ENCODE results near the gene CARD19. TPM values are rescaled to one million over a fixed set of nuclear protein-coding genes. Genes with fewer than 3 reads are reported as not detected.
A peak's percentile ranks its signal among the peaks of the same experiment; 100 is the strongest.

The CARD19 gene
- total and polyA plus RNA-seq, 5 experiments from 2014 or later = 56.3 to 71.2 (median 62.9) TPM

- H3K4me1 Mint-ChIP-seq = peaks cover 42 to 80% (median 77%) of the 10 kb centered on the region in 4 donors
- no peaks in the 10 kb centered on the region for H3K9me3 Mint-ChIP-seq
- POLR2A ChIA-PET = interaction anchor here (0.5 to 23.1 kb wide), 10 partner anchors 8 to 91 kb away, joined by 3 to 608 read pairs (median 4); partner anchors contain the start of gene CARD19
- H3K27ac Mint-ChIP-seq = peak overlapping the region; percentile 89 to 96 (median 92)
- H3K4me3 Mint-ChIP-seq = peak overlapping the region; percentile 72 to 89 (median 84)
- no peaks in the 10 kb centered on the region for H3K36me3 Mint-ChIP-seq
- peak in 3 of 10 donors; percentile 22 to 61 (median 33) for DNase-seq
- ATAC-seq = peak; percentile 32 to 40
- no peaks in the 10 kb centered on the region for H3K27me3 Mint-ChIP-seq
These were observed 38.2 kb upstream of the CARD19 start for GRCh38 chr9:93057703-93058354.

DNA sequence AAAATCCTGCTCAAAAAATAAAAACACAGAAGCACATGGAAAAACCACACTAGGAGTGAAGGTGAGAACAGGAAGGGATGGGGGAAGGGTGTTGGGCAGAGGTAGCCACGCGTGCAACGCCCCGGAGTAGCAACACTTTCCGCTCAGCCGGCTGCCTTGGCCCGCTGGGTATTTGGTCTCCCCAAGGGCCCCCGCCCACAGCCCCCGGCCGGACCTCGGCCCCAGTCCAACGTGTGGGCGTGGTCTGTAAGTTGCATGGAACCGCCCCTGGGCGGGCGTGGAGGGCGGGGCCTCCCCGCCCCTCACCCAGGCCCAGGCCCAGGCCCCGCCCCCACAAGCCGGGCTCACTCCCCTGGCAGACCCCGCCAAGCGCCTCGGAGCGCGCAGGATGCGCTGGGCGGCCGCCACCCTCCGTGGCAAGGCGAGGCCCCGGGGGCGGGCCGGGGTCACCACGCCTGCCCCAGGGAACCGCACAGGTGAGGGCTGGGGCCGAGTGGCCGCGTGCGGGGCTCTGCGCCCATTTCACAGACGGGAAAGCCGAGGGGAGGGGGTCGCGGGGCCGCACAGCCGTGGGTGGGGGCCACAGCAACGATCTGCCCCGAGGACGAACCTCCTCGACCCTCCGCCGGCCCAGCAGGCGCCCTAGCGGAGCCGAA lies 37.5 kb upstream of the CARD19 start, which contains the start of gene SUSD3:
Gene SUSD3 (plus strand): TSS at position 347 of the 656 bp plus-strand sequence. CDS start 42 bp downstream, at position 389.
- H3K36me3 Mint-ChIP-seq = no peaks in the 10 kb centered on the region
- H3K4me3 Mint-ChIP-seq = peak within 1 kb of the TSS; percentile 85 to 96 (median 92)
- H3K27ac Mint-ChIP-seq = peak within 1 kb of the TSS; percentile 93 to 100 (median 100)
- H3K4me1 Mint-ChIP-seq = peaks cover 37 to 80% (median 74%) of the 10 kb centered on the region in 4 donors
- DNase-seq = peak; percentile 57 to 80 (median 62)
- POLR2A ChIA-PET = interaction anchor here (0.5 to 23.1 kb wide), 15 partner anchors 8 to 92 kb away, joined by 3 to 608 read pairs (median 4); partner anchors contain the start of gene CARD19
- H3K9me3 Mint-ChIP-seq = no peaks in the 10 kb centered on the region
- ATAC-seq = peak; percentile 57 to 63
- H3K27me3 Mint-ChIP-seq = no peaks in the 10 kb centered on the region

DNA sequence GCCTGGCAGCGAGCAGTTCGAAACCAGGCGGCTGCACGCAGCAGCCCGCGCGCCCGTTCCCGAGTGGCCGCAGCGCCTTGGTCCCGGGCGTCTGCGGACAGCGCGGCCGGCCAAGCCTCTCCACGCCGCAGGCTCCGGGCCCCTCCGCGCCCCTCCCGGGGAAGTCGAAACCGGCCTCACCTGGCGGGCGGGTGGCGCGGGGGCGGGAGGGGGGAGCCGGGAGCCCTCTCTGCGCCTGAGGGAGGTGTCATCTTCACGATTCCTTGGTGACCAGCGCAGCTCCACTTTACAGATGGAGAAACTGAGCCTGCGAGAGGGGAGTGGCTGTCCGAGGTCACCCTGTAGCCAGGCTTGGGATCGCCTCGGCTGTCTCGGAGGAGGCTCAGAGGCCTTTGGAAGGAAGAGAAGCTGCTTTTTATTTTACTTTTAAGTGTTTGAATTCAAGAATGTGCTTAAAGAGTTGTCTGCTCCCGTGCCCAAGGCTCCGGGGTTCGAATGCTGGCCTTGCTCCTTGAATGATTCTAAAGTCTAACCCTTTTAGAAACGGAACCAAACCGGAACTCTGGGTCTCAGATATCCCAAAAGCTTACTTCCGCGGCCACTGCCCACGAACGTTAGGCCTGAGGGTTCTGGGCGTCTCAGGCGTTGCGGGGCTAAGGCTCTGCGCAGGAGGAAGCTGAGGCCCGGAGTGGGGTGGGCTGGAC lies 36.9 kb upstream of the CARD19 start:
- peaks cover 37 to 80% (median 73%) of the 10 kb centered on the region in 4 donors for H3K4me1 Mint-ChIP-seq
- H3K27me3 Mint-ChIP-seq = no peaks in the 10 kb centered on the region
- no peaks in the 10 kb centered on the region for H3K9me3 Mint-ChIP-seq
- ATAC-seq (peak; percentile 14 to 18), DNase-seq (peak in 4 of 10 donors; percentile 38 to 61 (median 42))
- H3K4me3 Mint-ChIP-seq = peak overlapping the region; percentile 85 to 96 (median 92)
- H3K36me3 Mint-ChIP-seq = no peaks in the 10 kb centered on the region
- POLR2A ChIA-PET = interaction anchor here (0.8 to 23.1 kb wide), 20 partner anchors 8 to 111 kb away, joined by 3 to 608 read pairs (median 5); partner anchors contain the start of gene CARD19
- H3K27ac Mint-ChIP-seq = peak overlapping the region; percentile 93 to 100 (median 100)

DNA sequence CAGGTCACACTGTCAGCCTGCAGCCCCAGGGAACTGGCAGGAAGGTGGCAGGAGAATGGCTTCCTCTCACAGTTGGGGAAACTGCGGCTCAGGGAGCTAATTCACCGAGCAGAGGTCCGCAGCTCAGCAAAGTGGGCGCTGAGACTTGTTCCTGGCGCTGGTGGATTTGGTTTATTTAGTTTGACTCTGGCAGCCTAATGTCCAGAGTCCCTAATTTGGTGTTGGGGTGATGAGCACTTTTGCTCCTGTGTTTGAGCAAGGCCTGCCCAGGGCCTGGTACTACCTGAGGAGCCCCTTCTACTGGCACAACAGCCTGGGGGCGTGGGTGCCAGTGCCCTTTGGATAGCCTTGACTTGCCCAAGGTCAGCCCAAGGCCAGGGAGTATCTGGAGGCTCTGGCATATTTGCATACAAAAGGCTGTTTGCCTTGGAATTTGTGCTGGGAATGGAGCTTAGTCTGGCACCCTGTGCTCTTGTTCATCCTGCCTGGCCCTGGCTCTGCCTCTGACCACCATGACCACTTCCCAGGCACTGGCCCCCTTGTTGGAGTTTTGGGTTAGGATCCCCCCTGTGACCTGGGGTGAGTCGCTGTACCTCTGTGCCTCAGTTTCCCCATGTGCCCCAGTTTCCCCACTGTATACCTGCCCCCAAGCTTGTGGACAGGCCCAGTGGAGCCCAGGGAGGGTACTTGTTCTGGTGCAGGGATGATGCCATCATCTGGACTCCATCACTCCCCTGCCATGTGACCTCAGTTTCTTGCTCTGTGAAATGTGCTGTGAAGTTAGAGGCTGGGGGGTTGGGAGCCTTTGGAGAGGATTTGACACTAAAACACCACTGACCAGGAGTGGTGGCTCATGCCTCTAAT lies 36.1 kb upstream of the CARD19 start:
- Mint-ChIP-seq H3K27me3 (no peaks in the 10 kb centered on the region), H3K4me1 (peaks cover 44 to 80% (median 76%) of the 10 kb centered on the region in 4 donors), H3K36me3 (peaks cover 0 to 5% (median 0%) of the 10 kb centered on the region in 3 donors), H3K27ac (peak overlapping the region; percentile 93 to 100 (median 100)), H3K4me3 (peak overlapping the region; percentile 85 to 96 (median 92)), H3K9me3 (no peaks in the 10 kb centered on the region)
- ATAC-seq = no peak
- peak in 1 of 10 donors; percentile 32 for DNase-seq
- POLR2A ChIA-PET = interaction anchor here (0.8 to 23.1 kb wide), 23 partner anchors 8 to 112 kb away, joined by 3 to 608 read pairs (median 4); partner anchors contain the start of gene CARD19

DNA sequence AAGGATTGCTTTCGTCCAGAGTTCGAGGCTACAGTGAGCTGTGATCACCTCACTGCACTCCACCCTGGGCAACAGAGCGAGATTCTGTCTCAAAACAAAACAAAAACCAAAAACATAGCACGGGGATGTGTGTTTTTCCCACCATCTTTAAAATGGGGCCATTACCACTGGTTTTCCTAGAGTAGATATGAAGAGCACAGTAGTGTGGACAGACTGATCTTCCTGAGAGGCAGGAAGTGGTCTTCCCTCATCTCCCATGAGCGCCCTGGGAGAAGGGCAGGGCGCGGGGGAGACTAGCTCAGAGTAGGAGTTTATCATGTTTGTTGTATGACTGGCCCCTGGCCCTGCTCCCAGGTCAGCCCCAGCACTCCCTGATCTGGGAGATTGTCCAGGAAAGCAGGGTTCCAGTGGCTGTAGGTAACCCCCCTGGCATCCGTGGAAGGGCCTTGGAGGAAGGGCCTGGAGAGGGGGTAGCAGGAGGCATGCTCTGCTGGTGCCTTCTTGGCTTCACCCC lies 35.2 kb upstream of the CARD19 start:
- Mint-ChIP-seq H3K4me1 (peaks cover 47 to 83% (median 78%) of the 10 kb centered on the region in 4 donors), H3K9me3 (no peaks in the 10 kb centered on the region), H3K4me3 (peak overlapping the region; percentile 85 to 96 (median 92)), H3K27me3 (no peaks in the 10 kb centered on the region), H3K27ac (peak overlapping the region; percentile 93 to 100 (median 100)), H3K36me3 (peaks cover 0 to 6% (median 0%) of the 10 kb centered on the region in 3 donors)
- peak in 1 of 10 donors; percentile 47 for DNase-seq
- POLR2A ChIA-PET = interaction anchor here (0.6 to 23.1 kb wide), 13 partner anchors 10 to 106 kb away, joined by 3 to 608 read pairs (median 10); partner anchors contain the start of gene CARD19
- ATAC-seq = no peak

DNA sequence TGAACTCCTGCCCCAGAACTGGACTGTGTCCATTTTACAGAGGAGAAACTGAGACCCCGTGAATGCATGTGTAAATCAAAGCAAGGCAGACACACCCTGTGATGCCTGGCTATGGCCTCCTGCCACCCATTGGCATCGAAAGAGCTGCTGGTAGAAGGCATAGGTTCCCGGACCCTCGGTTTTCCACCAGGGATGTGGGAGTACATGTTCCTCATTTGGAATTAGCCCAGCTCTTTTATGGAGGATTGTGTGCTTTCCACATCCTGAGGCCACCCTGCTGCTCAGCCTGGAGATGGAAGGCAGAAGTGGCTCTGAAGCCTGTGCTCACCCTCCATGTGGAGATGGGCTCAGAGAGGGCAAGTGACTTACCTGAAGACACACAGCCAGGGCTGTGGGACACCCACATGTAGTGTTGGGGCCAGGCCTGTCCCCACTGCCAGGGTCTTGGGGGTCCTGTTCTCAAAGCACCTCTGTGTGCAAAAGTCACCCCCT lies 34.7 kb upstream of the CARD19 start:
- no peaks in the 10 kb centered on the region for H3K27me3 Mint-ChIP-seq
- POLR2A ChIA-PET = interaction anchor here (0.6 to 23.1 kb wide), 16 partner anchors 8 to 108 kb away, joined by 3 to 608 read pairs (median 18); partner anchors contain the start of gene CARD19
- DNase-seq (peak in 1 of 10 donors; percentile 34), ATAC-seq (no peak)
- H3K4me1 Mint-ChIP-seq = peaks cover 46 to 84% (median 79%) of the 10 kb centered on the region in 4 donors
- H3K9me3 Mint-ChIP-seq = no peaks in the 10 kb centered on the region
- peaks cover 0 to 9% (median 0%) of the 10 kb centered on the region in 3 donors for H3K36me3 Mint-ChIP-seq
- H3K4me3 Mint-ChIP-seq = peak overlapping the region; percentile 85 to 96 (median 92)
- H3K27ac Mint-ChIP-seq = peak overlapping the region; percentile 93 to 100 (median 100)

DNA sequence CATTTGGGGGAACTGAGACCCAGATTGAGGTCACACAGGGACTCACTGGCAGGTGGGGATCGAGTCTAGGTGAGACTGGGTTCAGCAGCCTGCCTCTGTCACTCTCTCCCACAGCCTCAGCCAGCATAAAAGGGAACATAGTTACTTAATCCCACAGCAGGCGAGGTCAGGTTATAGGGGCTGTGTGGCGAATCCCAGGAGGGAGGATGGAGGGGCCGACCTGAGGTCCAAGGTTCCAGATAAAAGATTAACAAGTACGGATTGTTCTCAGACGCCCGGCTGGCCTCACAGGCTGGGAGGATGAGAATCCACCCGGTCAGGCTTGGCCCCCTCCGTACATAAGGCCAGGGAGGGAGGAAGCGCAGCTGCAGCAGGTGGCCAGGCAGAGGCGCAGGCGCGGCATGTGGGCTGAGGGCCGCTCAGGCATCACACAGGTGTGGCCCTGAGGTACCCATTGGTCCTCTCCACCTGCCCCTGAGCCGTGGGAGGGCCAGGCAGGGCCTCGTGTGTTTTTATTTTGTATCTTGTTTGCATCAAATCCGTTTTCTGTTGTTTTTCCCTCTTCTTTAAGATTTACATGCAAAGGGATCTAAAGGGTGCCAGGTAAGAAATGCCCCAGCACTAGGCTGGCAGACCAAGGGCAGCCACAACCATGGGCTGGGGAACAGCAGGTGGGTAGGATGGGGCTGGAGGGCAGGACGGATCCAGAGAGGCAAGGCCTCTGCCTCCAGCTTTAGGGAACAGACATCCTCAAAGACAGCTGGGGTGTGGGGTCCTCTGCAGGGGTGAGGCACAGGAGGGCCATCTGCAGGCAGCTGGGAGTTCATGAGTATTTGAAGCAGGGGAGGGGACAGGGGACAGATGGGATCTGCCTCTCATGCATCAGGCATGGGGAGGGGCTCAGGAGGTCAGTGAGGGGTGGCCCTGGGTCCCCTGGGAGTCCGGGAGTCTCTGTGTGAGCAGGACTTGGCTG lies 33.9 kb upstream of the CARD19 start:
- peaks cover 2 to 11% (median 3%) of the 10 kb centered on the region in 3 donors for H3K36me3 Mint-ChIP-seq
- ATAC-seq = no peak
- H3K27ac Mint-ChIP-seq = peak overlapping the region; percentile 93 to 100 (median 100)
- H3K4me3 Mint-ChIP-seq = peak overlapping the region; percentile 85 to 96 (median 92)
- H3K27me3 Mint-ChIP-seq = no peaks in the 10 kb centered on the region
- peaks cover 49 to 87% (median 81%) of the 10 kb centered on the region in 4 donors for H3K4me1 Mint-ChIP-seq
- DNase-seq = peak in 4 of 10 donors; percentile 27 to 69 (median 30)
- POLR2A ChIA-PET = interaction anchor here (0.8 to 23.1 kb wide), 13 partner anchors 9 to 505 kb away, joined by 3 to 608 read pairs (median 12); partner anchors contain the start of gene CARD19
- no peaks in the 10 kb centered on the region for H3K9me3 Mint-ChIP-seq

DNA sequence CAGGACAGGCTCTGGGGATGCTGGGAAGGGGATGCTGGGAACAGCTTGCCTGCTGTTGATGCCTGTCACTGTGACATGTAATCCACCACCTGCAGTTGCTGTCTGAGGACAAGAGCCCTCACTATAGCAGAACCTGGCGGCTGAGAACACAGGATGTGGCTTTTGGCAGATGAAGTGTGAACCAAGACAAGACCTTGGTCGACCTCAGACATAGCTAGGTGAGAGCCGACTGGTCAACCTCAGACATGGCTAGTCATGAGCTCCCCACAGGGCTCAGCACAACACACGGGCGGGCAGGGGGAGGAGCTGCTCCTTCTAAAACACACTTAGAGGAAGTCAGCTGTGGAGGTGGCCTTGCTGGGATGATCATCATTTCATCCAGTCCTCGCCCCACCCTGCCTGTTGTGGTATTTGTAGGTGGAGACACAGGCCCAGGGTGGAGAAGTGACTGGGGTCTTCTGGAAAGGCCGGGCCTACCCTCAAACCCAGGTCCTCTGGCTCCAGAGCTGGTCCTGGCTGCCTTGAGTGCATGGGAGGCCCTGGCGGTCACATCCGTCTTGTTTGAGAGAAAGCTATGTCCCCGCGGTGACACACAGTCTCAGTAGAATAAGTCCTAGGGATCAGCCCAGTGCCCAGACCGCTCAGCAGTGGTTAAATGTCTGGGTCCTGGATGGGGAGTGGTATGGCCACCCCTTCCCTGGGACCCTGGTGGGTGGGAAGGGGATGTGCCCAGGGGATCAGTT lies 31.5 kb upstream of the CARD19 start:
- Mint-ChIP-seq H3K9me3 (no peaks in the 10 kb centered on the region), H3K27me3 (no peaks in the 10 kb centered on the region), H3K4me1 (peaks cover 48 to 94% (median 90%) of the 10 kb centered on the region in 4 donors), H3K36me3 (peaks cover 4 to 33% (median 8%) of the 10 kb centered on the region in 3 donors), H3K27ac (peak overlapping the region; percentile 93 to 100 (median 100)), H3K4me3 (peak overlapping the region; percentile 81 to 96 (median 89))
- POLR2A ChIA-PET = interaction anchor here (0.6 to 23.1 kb wide), 36 partner anchors 8 to 513 kb away, joined by 3 to 608 read pairs (median 7); partner anchors contain the start of genes CARD19, FGD3 and NINJ1
- peak; percentile 57 to 96 (median 89) for DNase-seq
- peak; percentile 87 to 94 for ATAC-seq

- Mint-ChIP-seq H3K36me3 (peaks cover 4 to 39% (median 8%) of the 10 kb centered on the region in 3 donors), H3K4me1 (peaks cover 46 to 94% (median 86%) of the 10 kb centered on the region in 4 donors), H3K27me3 (no peaks in the 10 kb centered on the region), H3K27ac (peak overlapping the region; percentile 93 to 100 (median 100)), H3K4me3 (peak overlapping the region; percentile 81 to 96 (median 89)), H3K9me3 (no peaks in the 10 kb centered on the region)
- DNase-seq (peak in 1 of 10 donors; percentile 48), ATAC-seq (no peak)
- POLR2A ChIA-PET = interaction anchor here (0.7 to 23.1 kb wide), 26 partner anchors 7 to 512 kb away, joined by 3 to 608 read pairs (median 11); partner anchors contain the start of genes CARD19, FGD3 and NINJ1
These were observed 30.8 kb upstream of the CARD19 start for GRCh38 chr9:93065135-93065720.

Measured in naive thymus-derived CD8-positive, alpha-beta T cell (primary cell).